ENCODE data around the gene TMEM259.
A peak's percentile ranks its signal among the peaks of the same experiment; 100 is the strongest.

TMEM259 gene

DNA sequence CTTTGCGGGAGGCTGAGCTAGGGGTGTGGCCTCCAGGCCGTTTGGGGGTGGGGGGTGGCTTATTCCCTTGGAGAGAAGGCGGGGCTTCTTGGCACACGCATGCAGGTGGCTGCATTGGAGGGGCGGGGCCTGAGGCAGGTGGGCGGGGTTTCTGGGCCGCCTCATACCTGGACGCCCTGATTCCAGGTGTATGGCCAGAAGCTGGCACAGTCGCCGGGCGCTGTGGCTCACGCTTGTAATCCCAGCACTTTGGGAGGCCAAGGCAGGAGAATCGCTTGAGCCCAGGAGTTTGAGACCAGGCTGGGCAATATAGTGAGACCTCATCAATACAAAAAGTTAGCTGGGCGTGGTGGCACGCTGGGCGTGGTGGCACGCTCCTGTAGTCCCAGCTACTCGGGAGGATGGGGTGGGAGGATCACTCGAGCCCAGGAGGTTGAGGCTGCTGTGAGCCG is 26.8 kb upstream of the TMEM259 start:
- Mint-ChIP-seq H3K4me3 (no peak overlapping the region), H3K27ac (no peak overlapping the region), H3K27me3 (ENCODE audit: low read depth, poor library complexity) (peaks cover 3% of the 10 kb centered on the region), H3K4me1 (peaks cover 13% of the 10 kb centered on the region), H3K9me3 (no peaks in the 10 kb centered on the region), H3K36me3 (ENCODE audit: low read depth) (no peaks in the 10 kb centered on the region)
- TF ChIP-seq, protein P1, sequence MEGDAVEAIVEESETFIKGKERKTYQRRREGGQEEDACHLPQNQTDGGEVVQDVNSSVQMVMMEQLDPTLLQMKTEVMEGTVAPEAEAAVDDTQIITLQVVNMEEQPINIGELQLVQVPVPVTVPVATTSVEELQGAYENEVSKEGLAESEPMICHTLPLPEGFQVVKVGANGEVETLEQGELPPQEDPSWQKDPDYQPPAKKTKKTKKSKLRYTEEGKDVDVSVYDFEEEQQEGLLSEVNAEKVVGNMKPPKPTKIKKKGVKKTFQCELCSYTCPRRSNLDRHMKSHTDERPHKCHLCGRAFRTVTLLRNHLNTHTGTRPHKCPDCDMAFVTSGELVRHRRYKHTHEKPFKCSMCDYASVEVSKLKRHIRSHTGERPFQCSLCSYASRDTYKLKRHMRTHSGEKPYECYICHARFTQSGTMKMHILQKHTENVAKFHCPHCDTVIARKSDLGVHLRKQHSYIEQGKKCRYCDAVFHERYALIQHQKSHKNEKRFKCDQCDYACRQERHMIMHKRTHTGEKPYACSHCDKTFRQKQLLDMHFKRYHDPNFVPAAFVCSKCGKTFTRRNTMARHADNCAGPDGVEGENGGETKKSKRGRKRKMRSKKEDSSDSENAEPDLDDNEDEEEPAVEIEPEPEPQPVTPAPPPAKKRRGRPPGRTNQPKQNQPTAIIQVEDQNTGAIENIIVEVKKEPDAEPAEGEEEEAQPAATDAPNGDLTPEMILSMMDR (IDR thresholded peaks at IDR 0.05): no peak
- DNase-seq: no peak

DNA sequence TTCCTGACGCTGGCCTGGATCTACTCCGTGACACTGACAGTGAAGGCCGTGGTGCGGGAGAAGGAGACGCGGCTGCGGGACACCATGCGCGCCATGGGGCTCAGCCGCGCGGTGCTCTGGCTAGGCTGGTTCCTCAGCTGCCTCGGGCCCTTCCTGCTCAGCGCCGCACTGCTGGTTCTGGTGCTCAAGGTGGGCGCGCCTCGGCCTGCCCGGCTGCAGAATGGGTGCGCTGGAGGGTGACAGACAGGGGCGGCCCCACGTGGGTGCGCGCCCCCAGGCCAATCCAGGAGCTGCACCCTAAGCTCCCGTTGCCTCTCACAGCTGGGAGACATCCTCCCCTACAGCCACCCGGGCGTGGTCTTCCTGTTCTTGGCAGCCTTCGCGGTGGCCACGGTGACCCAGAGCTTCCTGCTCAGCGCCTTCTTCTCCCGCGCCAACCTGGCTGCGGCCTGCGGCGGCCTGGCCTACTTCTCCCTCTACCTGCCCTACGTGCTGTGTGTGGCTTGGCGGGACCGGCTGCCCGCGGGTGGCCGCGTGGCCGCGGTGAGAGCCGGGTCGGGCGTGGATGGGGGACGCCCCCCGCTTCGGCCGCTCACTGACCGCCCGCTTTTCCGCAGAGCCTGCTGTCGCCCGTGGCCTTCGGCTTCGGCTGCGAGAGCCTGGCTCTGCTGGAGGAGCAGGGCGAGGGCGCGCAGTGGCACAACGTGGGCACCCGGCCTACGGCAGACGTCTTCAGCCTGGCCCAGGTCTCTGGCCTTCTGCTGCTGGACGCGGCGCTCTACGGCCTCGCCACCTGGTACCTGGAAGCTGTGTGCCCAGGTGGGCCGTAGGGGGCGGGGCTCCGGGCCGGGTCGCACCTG is 26.1 kb upstream of the TMEM259 start:
- H3K9me3 Mint-ChIP-seq: no peaks in the 10 kb centered on the region
- no peaks in the 10 kb centered on the region for H3K36me3 Mint-ChIP-seq (ENCODE audit: low read depth)
- DNase-seq: no peak
- peaks cover 10% of the 10 kb centered on the region for H3K4me1 Mint-ChIP-seq
- no peak overlapping the region for H3K27ac Mint-ChIP-seq
- H3K4me3 Mint-ChIP-seq: no peak overlapping the region
- H3K27me3 Mint-ChIP-seq (ENCODE audit: low read depth, poor library complexity): peaks cover 3% of the 10 kb centered on the region
- TF ChIP-seq, protein P1 (IDR thresholded peaks at IDR 0.05): no peak

DNA sequence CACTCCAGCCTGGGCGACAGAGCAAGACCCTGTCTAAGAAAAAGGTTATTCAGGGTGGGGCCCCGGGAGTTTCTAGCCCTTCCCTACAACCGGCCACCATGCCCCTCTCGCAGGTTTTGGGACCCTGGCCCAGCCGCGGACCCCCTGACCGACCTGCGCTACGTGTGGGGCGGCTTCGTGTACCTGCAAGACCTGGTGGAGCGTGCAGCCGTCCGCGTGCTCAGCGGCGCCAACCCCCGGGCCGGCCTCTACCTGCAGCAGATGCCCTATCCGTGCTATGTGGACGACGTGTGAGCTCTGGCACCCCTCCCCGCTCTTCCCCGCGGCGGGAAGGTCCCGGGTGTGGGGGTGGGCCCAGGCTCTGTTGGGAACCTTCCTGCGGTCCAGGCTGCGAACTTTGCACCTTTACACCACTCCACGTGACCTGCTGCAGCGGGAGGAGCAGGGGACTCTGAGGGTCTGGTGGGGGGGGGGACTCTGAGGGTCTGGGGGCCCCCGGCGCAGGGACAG is 25.2 kb upstream of the TMEM259 start:
- H3K9me3 Mint-ChIP-seq: no peaks in the 10 kb centered on the region
- no peak overlapping the region for H3K4me3 Mint-ChIP-seq
- TF ChIP-seq, protein P1 (IDR thresholded peaks at IDR 0.05): no peak
- no peak for DNase-seq
- H3K27me3 Mint-ChIP-seq (ENCODE audit: low read depth, poor library complexity): peaks cover 3% of the 10 kb centered on the region
- H3K27ac Mint-ChIP-seq: no peak overlapping the region
- peaks cover 5% of the 10 kb centered on the region for H3K4me1 Mint-ChIP-seq
- H3K36me3 Mint-ChIP-seq (ENCODE audit: low read depth): no peaks in the 10 kb centered on the region

DNA sequence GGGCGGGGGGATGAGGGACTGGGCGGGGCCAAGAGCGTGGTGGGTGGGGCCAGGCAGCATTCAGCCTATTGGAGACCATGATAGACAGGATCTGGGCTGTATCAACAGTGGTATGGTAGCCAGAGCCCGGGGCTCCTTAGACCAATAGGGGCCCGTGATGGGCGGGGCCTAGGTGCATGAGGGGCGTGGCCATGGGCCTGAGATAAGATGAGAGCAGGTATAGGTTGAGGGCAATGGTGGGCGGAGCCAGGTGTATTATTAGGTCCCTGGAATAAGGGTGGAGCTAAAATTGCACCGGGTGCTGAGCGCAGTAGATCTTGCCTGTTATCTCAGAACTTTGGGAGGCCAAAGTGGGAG is 24.3 kb upstream of the TMEM259 start:
- peak; percentile 75 for DNase-seq
- H3K4me1 Mint-ChIP-seq: peaks cover 13% of the 10 kb centered on the region
- no peaks in the 10 kb centered on the region for H3K36me3 Mint-ChIP-seq (ENCODE audit: low read depth)
- TF ChIP-seq, protein P1 (IDR thresholded peaks at IDR 0.05): no peak
- peaks cover 3% of the 10 kb centered on the region for H3K27me3 Mint-ChIP-seq (ENCODE audit: low read depth, poor library complexity)
- H3K4me3 Mint-ChIP-seq: no peak overlapping the region
- no peaks in the 10 kb centered on the region for H3K9me3 Mint-ChIP-seq
- peak overlapping the region; percentile 36 for H3K27ac Mint-ChIP-seq

DNA sequence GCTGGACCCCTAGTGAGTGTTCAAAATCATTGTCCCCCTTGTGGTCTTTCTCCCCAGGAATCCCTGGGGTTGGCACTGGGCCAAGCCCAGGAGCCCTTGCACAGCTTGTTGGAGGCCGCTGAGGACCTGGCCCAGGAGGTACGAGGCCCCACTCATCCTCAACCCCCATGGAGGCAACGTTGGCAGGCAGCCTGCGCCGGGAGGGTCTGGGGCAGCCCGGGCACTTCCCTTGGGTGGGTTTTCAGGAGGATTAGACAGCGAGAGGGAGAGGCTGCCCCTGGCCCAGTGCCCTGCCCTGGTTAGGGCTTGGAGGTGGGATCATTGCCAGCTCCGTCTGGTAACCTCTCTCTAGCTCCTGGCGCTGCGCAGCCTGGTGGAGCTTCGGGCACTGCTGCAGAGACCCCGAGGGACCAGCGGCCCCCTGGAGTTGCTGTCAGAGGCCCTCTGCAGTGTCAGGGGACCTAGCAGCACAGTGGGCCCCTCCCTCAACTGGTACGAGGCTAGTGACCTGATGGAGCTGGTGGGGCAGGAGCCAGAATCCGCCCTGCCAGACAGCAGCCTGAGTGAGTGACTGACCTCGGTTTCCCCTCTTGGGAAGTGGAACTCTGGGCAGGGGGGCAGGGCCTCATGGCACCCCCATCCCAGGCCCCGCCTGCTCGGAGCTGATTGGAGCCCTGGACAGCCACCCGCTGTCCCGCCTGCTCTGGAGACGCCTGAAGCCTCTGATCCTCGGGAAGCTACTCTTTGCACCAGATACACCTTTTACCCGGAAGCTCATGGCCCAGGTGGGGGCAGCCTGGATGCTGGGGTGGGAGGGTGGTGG is 22.0 kb upstream of the TMEM259 start:
- Mint-ChIP-seq H3K4me1 (peaks cover 29% of the 10 kb centered on the region), H3K27ac (no peak overlapping the region), H3K27me3 (ENCODE audit: low read depth, poor library complexity) (peaks cover 3% of the 10 kb centered on the region), H3K36me3 (ENCODE audit: low read depth) (peaks cover 11% of the 10 kb centered on the region), H3K4me3 (no peak overlapping the region), H3K9me3 (no peaks in the 10 kb centered on the region)
- no peak for DNase-seq
- TF ChIP-seq, protein P1 (IDR thresholded peaks at IDR 0.05): no peak

Measured in nephron progenitor cell (in vitro differentiated cells).